CD14-positive monocyte (primary cell): ENCODE measurements around the gene FRMD4A. TPM values are rescaled to one million over a fixed set of nuclear protein-coding genes. Genes with fewer than 3 reads are reported as not detected.

Experiments
- DNase-seq, 3 donors: peaks; one replicate each; pipeline ENCODE4 v3.0.0-alpha.2; 2011 to 2022
- H2AFZ ChIP-seq: 2 replicates; pipeline ENCODE4 v1.6.0; 2012; ENCODE audit warnings: mild to moderate bottlenecking, low read depth, low read length, inconsistent platforms; ENCODE audit not compliant: insufficient read depth, poor library complexity, severe bottlenecking
- H3K27ac ChIP-seq, 2 donors: 1 replicate in 1 of 2; 2 replicates in 1 of 2; pipeline ENCODE4 v1.5.1; 2012 to 2013; ENCODE audit warnings: low read length in 2 of 2, control low read depth in 1 of 2, inconsistent platforms in 1 of 2, low read depth in 1 of 2, mild to moderate bottlenecking in 1 of 2
- H3K27me3 ChIP-seq, 2 donors: one replicate each; pipeline versions ENCODE4 v1.6.0 to v1.6.1; 2011 to 2013; ENCODE audit warnings: low read length in 2 of 2; ENCODE audit not compliant: control insufficient read depth in 2 of 2, insufficient read depth in 2 of 2
- H3K36me3 ChIP-seq, 2 donors: replicated peaks in 1 of 2; 1 replicate in 1 of 2; 2 replicates in 1 of 2; pipeline versions ENCODE4 v1.5.1 to v1.6.1; 2012 to 2013; ENCODE audit warnings: low read length in 2 of 2, control low read depth in 1 of 2, inconsistent platforms in 1 of 2, mild to moderate bottlenecking in 1 of 2; ENCODE audit not compliant: insufficient read depth in 2 of 2, control insufficient read depth in 1 of 2
- H3K4me1 ChIP-seq, 2 donors: 1 replicate in 1 of 2; 2 replicates in 1 of 2; pipeline versions ENCODE4 v1.5.1 to v1.6.1; 2012 to 2013; ENCODE audit warnings: low read length in 2 of 2, control low read depth in 1 of 2, inconsistent platforms in 1 of 2, mild to moderate bottlenecking in 1 of 2, moderate library complexity in 1 of 2; ENCODE audit not compliant: insufficient read depth in 2 of 2, control insufficient read depth in 1 of 2
- H3K4me2 ChIP-seq: replicated peaks from 2 replicates; pipeline ENCODE3; 2012; ENCODE audit warnings: low read length, moderate library complexity, mild to moderate bottlenecking; ENCODE audit not compliant: poor library complexity, severe bottlenecking; ENCODE audit errors: extremely low read depth
- H3K4me3 ChIP-seq, 3 experiments: fragments of 200-600 bp in 1 of 3; sonication (generic) in 1 of 3; replicated peaks in 1 of 3; 1 replicate in 2 of 3; 2 replicates in 1 of 3; pipeline ENCODE4 v1.5.1; 2011 to 2013; ENCODE audit warnings: low read length in 3 of 3, mild to moderate bottlenecking in 3 of 3, control low read depth in 2 of 3, low read depth in 2 of 3, inconsistent platforms in 1 of 3, moderate library complexity in 1 of 3
- H3K79me2 ChIP-seq: 2 replicates; pipeline ENCODE4 v1.6.0; 2012; ENCODE audit warnings: mild to moderate bottlenecking, control low read depth, inconsistent platforms, low read length, moderate library complexity; ENCODE audit not compliant: insufficient read depth
- H3K9ac ChIP-seq: 2 replicates; pipeline ENCODE4 v1.6.0; 2017; ENCODE audit warnings: low read length, mild to moderate bottlenecking; ENCODE audit not compliant: insufficient read depth, poor library complexity, severe bottlenecking
- H3K9me3 ChIP-seq, 2 donors: replicated peaks in 1 of 2; 1 replicate in 1 of 2; 2 replicates in 1 of 2; pipeline versions ENCODE4 v1.5.1 to v1.6.1; 2012 to 2013; ENCODE audit warnings: low read length in 2 of 2, control low read depth in 1 of 2; ENCODE audit not compliant: control insufficient read depth in 1 of 2, insufficient read depth in 1 of 2
- H4K20me1 ChIP-seq: 2 replicates; pipeline ENCODE4 v1.6.0; 2012; ENCODE audit warnings: mild to moderate bottlenecking, low read length, control low read depth, moderate library complexity; ENCODE audit not compliant: insufficient read depth
- H3K27ac Mint-ChIP-seq, 7 donors: one replicate each; pipeline ENCODE4 v1.8.0; 2020; ENCODE audit warnings: mild to moderate bottlenecking in 7 of 7, mixed read lengths in 7 of 7, moderate library complexity in 6 of 7, inconsistent platforms in 2 of 7
- H3K27me3 Mint-ChIP-seq, 3 donors: one replicate each; pipeline ENCODE4 v1.8.0; 2021 to 2022; ENCODE audit warnings: low read depth in 3 of 3, mild to moderate bottlenecking in 3 of 3, mixed read lengths in 3 of 3, moderate library complexity in 3 of 3, inconsistent platforms in 1 of 3
- H3K36me3 Mint-ChIP-seq, 2 donors: one replicate each; pipeline ENCODE4 v1.8.0; 2020; ENCODE audit warnings: mixed read lengths in 2 of 2, inconsistent platforms in 1 of 2, mild to moderate bottlenecking in 1 of 2
- H3K4me1 Mint-ChIP-seq: one replicate; pipeline ENCODE4 v1.8.0; 2020; ENCODE audit warnings: mild to moderate bottlenecking, mixed read lengths
- H3K4me3 Mint-ChIP-seq, 2 donors: one replicate each; pipeline ENCODE4 v1.8.0; 2020; ENCODE audit warnings: mild to moderate bottlenecking in 2 of 2, mixed read lengths in 2 of 2, moderate library complexity in 1 of 2
- H3K9me3 Mint-ChIP-seq, 7 donors: one replicate each; pipeline ENCODE4 v1.8.0; 2020 to 2022; ENCODE audit warnings: mixed read lengths in 7 of 7, mild to moderate bottlenecking in 6 of 7, moderate library complexity in 6 of 7, inconsistent platforms in 2 of 7
- CTCF ChIP-seq: fragments of 200-600 bp; IDR thresholded peaks from one replicate; pipeline ENCODE4 v1.8.0; 2022; ENCODE audit warnings: antibody characterized with exemption, mild to moderate bottlenecking
- WGBS: methylation state at CpG from one replicate; pipeline ENCODE4 v1.1.5; 2013; ENCODE audit warnings: missing lambda C conversion rate; ENCODE audit not compliant: insufficient coverage; 5-methylcytosine and 5-hydroxymethylcytosine counted together
- intact Hi-C, 2 donors: fragments of 100-400 bp; cut with micrococcal nuclease; formaldehyde crosslinking; loops; one replicate each; pipeline versions ENCODE4 v1.15.0 to v1.15.1; 2023
- polyA plus RNA-seq, 3 donors: library from polyadenylated mRNA; depleted of rRNA in 1 of 3; unstranded in 2 of 3; stranded (reverse) in 1 of 3; fragments of 300-500 nt in 2 of 3; fragments of >200 nt in 1 of 3; fragmentation: Illumina TruSeq in 2 of 3; gene quantifications; 1 replicate in 2 of 3; 2 replicates in 1 of 3; pipeline ENCODE4 v1.2.3, GENCODE V29; 2012 to 2021

FRMD4A gene
- polyA plus RNA-seq, 3 donors = 0.12 TPM; not detected in 2

DNA sequence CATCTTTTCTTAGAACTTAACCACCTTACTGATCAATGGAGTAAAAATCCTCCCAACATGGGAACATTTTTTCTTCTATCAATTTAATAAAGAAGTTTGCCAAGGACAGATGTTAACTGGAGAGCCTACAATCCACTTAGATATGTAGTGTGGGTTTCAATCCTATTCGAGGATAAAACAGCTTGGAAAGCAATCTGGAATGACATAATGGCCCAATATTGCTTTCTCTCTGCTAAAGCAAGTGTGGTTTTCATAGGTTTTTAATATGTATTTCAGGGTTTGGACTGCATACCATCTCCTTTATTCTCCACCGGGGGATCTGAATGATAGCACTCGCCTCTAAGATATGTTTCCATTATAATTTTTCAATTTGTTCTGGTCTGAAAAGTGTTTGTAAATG lies 594.2 kb downstream of the FRMD4A start:
- Histone ChIP-seq H3K27me3 (no peaks in the 10 kb centered on the region), H3K9me3 (no peaks in the 10 kb centered on the region), H3K79me2 (no peaks in the 10 kb centered on the region), H3K4me2 (no peak overlapping the region), H3K27ac (no peak overlapping the region), H3K4me3 (no peak overlapping the region), H3K36me3 (no peaks in the 10 kb centered on the region), H3K9ac (no peak overlapping the region), H4K20me1 (no peaks in the 10 kb centered on the region), H3K4me1 (no peaks in the 10 kb centered on the region), H2AFZ (no peak overlapping the region)
- Mint-ChIP-seq H3K9me3 (no peaks in the 10 kb centered on the region), H3K27me3 (peaks cover 2 to 6% (median 5%) of the 10 kb centered on the region in 3 donors), H3K4me3 (no peak overlapping the region), H3K4me1 (peaks cover 4% of the 10 kb centered on the region), H3K27ac (no peak overlapping the region), H3K36me3 (no peaks in the 10 kb centered on the region)
- WGBS = no CpG with 5 or more reads among the region's 3 CpGs
- DNase-seq = no peak
- intact Hi-C loops = no loop called here
- no peak for TF ChIP-seq CTCF

- Mint-ChIP-seq H3K4me3 (no peak overlapping the region), H3K9me3 (no peaks in the 10 kb centered on the region), H3K36me3 (no peaks in the 10 kb centered on the region), H3K27ac (peak overlapping the region in 1 of 7 donors; percentile 30), H3K27me3 (peaks cover 2 to 11% (median 3%) of the 10 kb centered on the region in 3 donors), H3K4me1 (peaks cover 4% of the 10 kb centered on the region)
- Histone ChIP-seq H3K4me3 (no peak overlapping the region), H3K27ac (no peak overlapping the region), H4K20me1 (no peaks in the 10 kb centered on the region), H3K4me1 (no peaks in the 10 kb centered on the region), H3K9me3 (no peaks in the 10 kb centered on the region), H2AFZ (no peak overlapping the region), H3K79me2 (no peaks in the 10 kb centered on the region), H3K9ac (no peak overlapping the region), H3K36me3 (no peaks in the 10 kb centered on the region), H3K27me3 (no peaks in the 10 kb centered on the region), H3K4me2 (no peak overlapping the region)
- no peak for DNase-seq
- intact Hi-C loops = no loop called here
- WGBS = 97% methylated on average over 6 of the region's 8 CpGs
- no peak for TF ChIP-seq CTCF
These were observed 596.6 kb downstream of the FRMD4A start for GRCh38 chr10:13734151-13734550.
